Measurements from ENCODE around the gene ADD2. TPM values are rescaled to one million over a fixed set of nuclear protein-coding genes. Genes with fewer than 3 reads are reported as not detected.

The ADD2 gene
- total and polyA plus RNA-seq, 12 donors, result 0.20 to 5.6 (median 1.9) TPM; not detected in 1

DNA sequence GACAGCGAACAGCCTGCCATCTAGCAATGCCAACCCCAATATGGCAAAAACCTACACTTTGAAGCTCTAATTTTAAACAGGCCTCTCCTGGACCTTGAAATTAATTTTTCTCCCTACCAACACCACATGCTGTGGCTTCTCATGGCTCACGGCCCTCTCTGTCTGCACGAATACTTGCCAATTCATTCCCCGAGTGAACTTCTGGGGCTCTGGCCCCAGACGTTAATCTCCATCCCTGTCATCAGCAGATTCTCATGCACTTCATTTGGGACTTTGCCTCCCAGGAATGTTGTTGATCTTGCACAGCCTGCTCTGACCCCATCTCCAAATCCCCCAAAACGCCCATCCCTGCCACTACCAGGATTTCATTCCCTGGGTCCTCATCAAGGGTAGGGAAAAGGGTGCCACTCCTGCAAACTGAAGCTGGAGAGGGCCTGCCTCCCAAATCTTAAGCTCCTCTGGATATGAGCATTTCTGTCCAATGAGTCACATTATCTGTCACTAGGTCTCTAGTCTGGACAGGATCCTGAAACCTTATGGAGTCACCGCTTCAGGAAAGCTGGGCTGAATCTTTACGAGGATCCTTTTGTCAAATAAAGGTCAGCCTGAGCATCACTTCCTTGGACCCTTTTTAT is 12.0 kb upstream of the ADD2 start:
- Histone ChIP-seq H3K4me1 (replicated peaks in 1 of 2) (no peaks in the 10 kb centered on the region), H3K27ac (no peak overlapping the region), H3K9me3 (replicated peaks in 1 of 3) (no peaks in the 10 kb centered on the region), H3K27me3 (peaks cover 12% of the 10 kb centered on the region), H3K4me3 (no peak overlapping the region), H3K36me3 (replicated peaks in 1 of 2) (no peaks in the 10 kb centered on the region)
- DNase-seq, result no peak
- intact Hi-C loops (cut with DNase I), result loop anchor here (5.0 to 10.0 kb wide), 3 partner anchors 125 to 155 kb away; partner anchors contain the start of gene ATP6V1B1 (in 1 of the 2)
- no peak for TF ChIP-seq POLR2A (IDR thresholded peaks at IDR 0.05)
- TF ChIP-seq, protein P1, sequence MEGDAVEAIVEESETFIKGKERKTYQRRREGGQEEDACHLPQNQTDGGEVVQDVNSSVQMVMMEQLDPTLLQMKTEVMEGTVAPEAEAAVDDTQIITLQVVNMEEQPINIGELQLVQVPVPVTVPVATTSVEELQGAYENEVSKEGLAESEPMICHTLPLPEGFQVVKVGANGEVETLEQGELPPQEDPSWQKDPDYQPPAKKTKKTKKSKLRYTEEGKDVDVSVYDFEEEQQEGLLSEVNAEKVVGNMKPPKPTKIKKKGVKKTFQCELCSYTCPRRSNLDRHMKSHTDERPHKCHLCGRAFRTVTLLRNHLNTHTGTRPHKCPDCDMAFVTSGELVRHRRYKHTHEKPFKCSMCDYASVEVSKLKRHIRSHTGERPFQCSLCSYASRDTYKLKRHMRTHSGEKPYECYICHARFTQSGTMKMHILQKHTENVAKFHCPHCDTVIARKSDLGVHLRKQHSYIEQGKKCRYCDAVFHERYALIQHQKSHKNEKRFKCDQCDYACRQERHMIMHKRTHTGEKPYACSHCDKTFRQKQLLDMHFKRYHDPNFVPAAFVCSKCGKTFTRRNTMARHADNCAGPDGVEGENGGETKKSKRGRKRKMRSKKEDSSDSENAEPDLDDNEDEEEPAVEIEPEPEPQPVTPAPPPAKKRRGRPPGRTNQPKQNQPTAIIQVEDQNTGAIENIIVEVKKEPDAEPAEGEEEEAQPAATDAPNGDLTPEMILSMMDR (IDR thresholded peaks at IDR 0.05), result no peak
- 67 to 76% (median 73%) methylated on average over 8 of the region's 8 CpGs for WGBS, 4 donors

GRCh38 chr2:70779491-70779890 is 11.5 kb upstream of the ADD2 start:
- Histone ChIP-seq H3K27ac (no peak overlapping the region), H3K4me3 (no peak overlapping the region), H3K4me1 (replicated peaks in 1 of 2) (no peaks in the 10 kb centered on the region), H3K9me3 (replicated peaks in 1 of 3) (no peaks in the 10 kb centered on the region), H3K27me3 (peaks cover 12% of the 10 kb centered on the region), H3K36me3 (replicated peaks in 1 of 2) (no peaks in the 10 kb centered on the region)
- intact Hi-C loops (cut with DNase I), result no loop called here
- TF ChIP-seq POLR2A (IDR thresholded peaks at IDR 0.05), result no peak
- TF ChIP-seq, protein P1 (IDR thresholded peaks at IDR 0.05), result no peak
- no peak for DNase-seq
- WGBS, 4 donors, result 57 to 74% (median 66%) methylated on average over 3 of the region's 3 CpGs

DNA sequence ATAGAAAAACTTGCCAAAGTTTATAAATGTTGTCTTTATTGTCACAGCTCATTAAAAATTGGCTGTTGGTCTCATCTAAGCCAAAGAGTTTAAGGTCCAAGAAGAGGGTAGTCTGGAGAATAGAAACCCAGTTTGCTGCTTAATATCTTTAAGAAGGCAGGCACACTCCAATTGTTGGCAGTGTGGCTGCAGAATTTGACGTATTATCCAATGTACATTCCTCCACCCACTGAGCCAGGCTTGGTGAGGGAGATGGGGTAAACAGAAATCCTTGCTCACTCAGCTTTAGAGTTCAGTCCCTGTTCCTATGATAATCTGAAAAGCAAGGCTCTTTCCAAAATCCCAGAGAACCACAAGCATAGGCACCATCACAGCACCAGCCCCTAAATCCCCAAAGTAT is 10.7 kb upstream of the ADD2 start:
- Histone ChIP-seq H3K36me3 (replicated peaks in 1 of 2) (no peaks in the 10 kb centered on the region), H3K4me3 (no peak overlapping the region), H3K27me3 (peaks cover 12% of the 10 kb centered on the region), H3K9me3 (replicated peaks in 1 of 3) (no peaks in the 10 kb centered on the region), H3K27ac (no peak overlapping the region), H3K4me1 (replicated peaks in 1 of 2) (no peaks in the 10 kb centered on the region)
- TF ChIP-seq POLR2A (IDR thresholded peaks at IDR 0.05), result no peak
- TF ChIP-seq, protein P1 (IDR thresholded peaks at IDR 0.05), result no peak
- DNase-seq, result no peak
- 67 to 76% (median 70%) methylated on average over 1 of the region's 1 CpG for WGBS, 4 donors
- intact Hi-C loops (cut with DNase I), result no loop called here

DNA sequence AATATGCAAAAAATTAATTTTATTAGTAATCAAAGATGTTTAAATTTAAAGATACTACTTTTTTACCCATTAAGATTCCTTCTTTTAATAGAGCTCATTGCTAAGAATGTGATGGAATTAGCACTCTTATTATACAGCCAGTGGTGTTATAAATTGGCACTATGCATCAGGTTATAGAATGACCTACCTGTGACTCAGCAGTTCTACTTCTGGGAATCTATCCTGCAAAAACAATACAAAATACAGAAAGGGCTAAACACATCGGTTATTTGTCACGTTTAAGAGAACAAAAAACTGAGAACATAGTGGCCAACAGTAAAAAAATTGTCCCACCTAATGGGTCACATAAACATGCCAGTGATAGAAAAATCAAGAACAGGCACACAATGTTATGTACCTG is 9.4 kb upstream of the ADD2 start:
- WGBS, 4 donors, result 50 to 66% (median 59%) methylated on average over 2 of the region's 2 CpGs
- no peaks in the 10 kb centered on the region for H3K4me1 ChIP-seq (replicated peaks in 1 of 2)
- peaks cover 12% of the 10 kb centered on the region for H3K27me3 ChIP-seq
- intact Hi-C loops (cut with DNase I), result no loop called here
- TF ChIP-seq, protein P1 (IDR thresholded peaks at IDR 0.05), result no peak
- TF ChIP-seq POLR2A (IDR thresholded peaks at IDR 0.05), result no peak
- no peak for DNase-seq
- H3K27ac ChIP-seq, result no peak overlapping the region
- no peak overlapping the region for H3K4me3 ChIP-seq
- no peaks in the 10 kb centered on the region for H3K9me3 ChIP-seq (replicated peaks in 1 of 3)
- no peaks in the 10 kb centered on the region for H3K36me3 ChIP-seq (replicated peaks in 1 of 2)

All from adrenal gland (tissue), 12 donors.